HG03354 (cell line): ENCODE measurements around the gene C10orf53.

ENCODE experiments used
- ATAC-seq: cut with Tn5 transposase; IDR thresholded peaks from one replicate; pipeline ENCODE4 v1.9.1; 2021; ENCODE audit warnings: mild to moderate bottlenecking; ENCODE audit not compliant: unreplicated experiment, poor library complexity, severe bottlenecking

Gene C10orf53

GRCh38 chr10:49734676-49735075 lies 55.2 kb downstream of the C10orf53 start:
- ATAC-seq = no peak

- no peak for ATAC-seq
These were observed 55.7 kb downstream of the C10orf53 start for GRCh38 chr10:49735161-49735560.

DNA sequence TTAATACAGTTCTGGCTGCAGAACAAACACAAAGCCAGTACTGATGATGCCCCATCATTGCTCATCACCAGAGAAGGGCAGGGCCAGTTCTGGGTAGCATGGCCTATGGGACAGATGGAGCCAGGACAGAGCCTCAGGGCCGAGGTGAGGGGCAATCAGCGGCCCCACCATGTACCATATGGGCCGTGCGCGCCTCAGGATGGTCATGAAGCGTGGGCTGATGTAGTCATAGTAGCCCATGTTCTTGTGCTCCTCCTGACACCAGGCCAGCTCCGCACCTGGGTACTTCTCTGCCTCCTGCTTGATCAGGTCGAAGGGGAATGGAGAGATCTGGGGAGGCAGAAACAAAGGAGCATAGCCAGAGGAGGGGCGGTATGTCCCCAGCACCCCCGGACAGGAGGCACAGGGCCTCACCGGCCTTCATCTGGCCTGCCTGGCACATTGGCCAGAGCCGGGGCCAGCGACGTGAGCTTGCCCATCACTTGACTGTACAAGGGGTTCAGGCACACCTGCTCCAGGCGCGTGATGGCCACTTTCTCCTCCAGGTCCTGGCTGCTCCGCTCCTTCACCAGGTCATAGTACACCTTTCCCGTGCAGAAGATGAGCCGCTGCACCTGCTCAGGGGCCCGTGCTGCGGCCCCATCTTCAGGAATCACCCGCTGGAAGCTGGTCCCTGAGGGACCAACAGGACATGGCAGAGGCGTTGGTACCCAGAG lies 56.6 kb downstream of the C10orf53 start:
- ATAC-seq = no peak

DNA sequence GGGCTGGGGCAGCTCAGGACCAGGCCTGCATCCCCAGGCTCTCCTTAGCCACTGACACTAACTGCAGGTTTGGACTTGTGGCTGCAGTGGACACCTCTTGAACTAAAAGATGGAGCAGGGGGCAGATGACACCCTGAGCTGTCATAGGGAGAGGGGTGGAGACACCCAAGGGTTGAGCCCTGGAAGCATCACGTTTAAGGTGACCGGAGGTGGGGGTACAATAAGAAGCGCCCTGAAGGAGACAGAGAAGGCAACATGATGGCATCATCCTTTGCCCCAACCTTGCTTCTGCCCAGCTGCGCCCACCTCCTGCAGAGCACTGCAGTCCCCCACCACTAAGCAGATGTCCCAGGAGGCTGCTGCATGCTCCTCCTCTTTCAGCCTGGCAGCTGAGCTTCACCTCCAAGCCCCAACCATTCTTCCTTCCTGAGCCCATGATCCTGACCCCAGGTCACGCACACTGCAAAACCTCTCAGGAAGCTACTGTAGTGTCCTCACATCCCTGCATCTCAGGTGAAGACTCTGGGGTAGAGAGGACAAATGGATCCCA lies 57.2 kb downstream of the C10orf53 start:
- no peak for ATAC-seq

DNA sequence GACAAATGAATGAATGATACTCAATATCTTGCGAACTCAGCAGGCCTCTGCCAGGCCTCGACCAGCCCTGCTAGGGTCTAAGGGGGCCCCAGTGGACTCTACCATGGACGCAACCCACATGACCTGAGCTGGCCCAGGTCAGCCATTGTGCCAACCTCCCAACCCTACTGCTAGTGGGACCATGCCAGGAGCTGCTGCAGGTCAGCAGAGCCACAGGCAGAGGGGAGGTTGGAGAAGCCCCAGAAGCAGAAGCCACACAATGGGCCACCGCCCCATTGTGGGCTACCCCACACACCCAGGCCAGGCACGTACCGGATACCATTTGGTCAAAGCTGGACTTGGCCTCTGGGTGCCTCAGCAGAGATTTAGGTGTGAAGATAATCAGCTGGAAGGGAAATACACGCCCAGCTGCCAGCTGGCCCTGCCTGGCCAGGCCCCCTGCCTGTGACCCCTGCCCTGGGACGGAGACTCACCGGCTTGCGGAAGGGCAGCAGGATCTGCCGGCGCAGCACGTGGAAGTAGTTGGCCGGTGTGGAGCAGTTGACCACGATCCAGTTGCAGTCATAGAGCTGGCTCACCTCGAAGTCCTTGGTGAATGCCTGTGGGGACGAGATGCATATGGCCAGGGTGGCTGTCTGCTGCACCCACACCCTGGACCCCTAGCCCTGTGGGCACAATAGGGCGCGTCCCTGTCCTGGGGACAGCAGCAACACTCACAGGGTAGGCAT lies 58.2 kb downstream of the C10orf53 start:
- no peak for ATAC-seq

GRCh38 chr10:49738616-49739360 lies 59.3 kb downstream of the C10orf53 start:
- ATAC-seq = no peak

- no peak for ATAC-seq
These were observed 60.0 kb downstream of the C10orf53 start for GRCh38 chr10:49739426-49739825.

DNA sequence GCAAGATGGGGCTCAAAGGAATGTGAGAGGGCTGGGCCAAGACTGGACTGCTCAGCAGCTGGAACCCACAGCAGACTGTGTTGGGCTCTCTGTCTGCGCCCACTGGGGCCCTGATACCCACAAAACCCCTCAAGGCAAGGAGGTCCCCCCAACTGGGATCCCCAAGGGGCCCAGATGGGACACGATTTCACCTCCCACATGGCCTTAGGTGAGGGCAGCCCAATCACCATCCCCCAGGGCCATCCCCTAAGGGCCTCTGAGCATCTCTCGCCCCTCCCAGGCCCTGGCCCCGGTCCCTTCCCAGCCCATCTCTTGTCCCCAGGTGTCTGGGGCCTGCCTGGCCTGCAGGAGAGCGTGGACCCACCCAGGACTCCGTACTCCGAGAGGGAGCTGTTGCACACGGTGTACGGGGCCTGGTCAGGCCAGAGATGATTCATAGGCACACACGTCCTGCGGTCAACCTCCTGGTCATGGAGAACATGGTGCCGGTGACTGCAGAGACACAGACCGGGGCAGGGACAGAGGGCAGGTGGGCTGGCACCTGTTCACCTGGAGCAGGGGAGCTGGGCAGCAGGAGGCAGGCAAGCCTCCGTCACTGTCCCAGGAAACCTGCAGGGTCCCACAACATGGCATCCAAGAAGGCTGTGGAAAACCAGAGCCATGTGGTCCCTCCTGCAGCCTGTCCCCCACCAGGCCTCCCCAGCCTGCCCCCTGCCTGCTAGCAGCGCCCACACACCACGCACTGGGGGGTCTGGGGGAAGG lies 61.1 kb downstream of the C10orf53 start:
- ATAC-seq = no peak

- no peak for ATAC-seq
These were observed 61.9 kb downstream of the C10orf53 start for GRCh38 chr10:49741108-49741995.

GRCh38 chr10:49742683-49743463 lies 63.4 kb downstream of the C10orf53 start:
- no peak for ATAC-seq

GRCh38 chr10:49743464-49744075 lies 64.1 kb downstream of the C10orf53 start:
- no peak for ATAC-seq

GRCh38 chr10:49744091-49744685 lies 64.7 kb downstream of the C10orf53 start:
- no peak for ATAC-seq

DNA sequence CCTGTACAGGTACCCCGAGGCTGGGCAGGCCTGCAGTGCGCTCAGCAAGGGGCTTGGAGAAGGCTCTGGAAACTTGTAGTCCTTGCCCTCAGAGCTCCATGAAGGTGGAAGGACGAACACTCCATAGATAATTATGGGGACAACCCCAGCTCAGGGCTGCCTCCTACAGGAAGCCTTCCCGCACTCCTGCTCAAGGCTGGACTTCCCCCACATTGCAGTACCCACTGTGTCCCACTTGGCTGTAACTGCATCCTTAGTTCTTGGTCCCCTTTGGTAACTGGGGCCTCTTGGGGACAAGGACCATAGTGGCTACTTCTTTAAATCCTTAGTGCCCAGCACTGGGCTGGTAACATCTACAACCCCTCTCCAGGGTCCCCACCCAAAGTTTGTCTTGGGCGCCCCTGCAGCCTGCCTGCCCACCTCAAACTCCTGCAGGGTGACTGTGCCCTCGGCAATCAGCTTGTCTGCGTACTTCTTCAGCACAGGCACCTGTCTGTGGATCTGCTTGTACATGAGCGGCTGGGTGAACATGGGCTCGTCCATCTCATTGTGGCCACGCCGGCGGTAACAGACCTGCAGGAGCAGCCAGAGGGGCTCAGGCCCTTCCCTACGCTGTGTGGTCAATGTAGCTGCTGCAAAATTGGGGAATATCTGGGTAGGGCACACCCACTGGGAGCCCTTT lies 65.6 kb downstream of the C10orf53 start:
- ATAC-seq = no peak

DNA sequence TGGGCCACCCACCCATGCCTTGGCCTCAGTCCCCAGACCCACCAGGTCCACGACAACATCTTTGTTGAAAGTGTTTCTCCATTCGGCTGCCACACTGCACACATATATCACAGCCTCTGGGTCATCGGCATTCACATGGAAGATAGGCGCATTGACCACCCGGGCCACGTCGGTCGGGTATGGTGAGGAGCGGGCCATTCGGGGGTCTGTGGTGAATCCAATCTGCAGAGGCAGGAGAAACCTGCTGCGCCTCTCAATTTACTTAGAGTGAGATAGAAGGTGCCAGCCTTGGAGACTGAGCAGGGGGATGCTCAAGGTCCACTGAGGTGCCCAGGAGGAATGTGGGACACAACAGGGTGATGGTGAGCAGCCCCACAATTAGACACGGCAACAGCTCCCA lies 66.3 kb downstream of the C10orf53 start:
- no peak for ATAC-seq

GRCh38 chr10:49746626-49747302 lies 67.3 kb downstream of the C10orf53 start:
- ATAC-seq = no peak
